H1 (cell line): Measurements from ENCODE around the gene CACNB2. TPM values are rescaled to one million over a fixed set of nuclear protein-coding genes. Genes with fewer than 3 reads are reported as not detected.

Source experiments
- CHD2 ChIP-seq: IDR thresholded peaks from 2 replicates; pipeline ENCODE4 v1.6.1; 2012; ENCODE audit warnings: low read length, improper control_type of control experiment
- CTBP2 ChIP-seq: IDR thresholded peaks from 2 replicates; pipeline ENCODE4 v1.7.0; 2011; ENCODE audit warnings: borderline replicate concordance, mild to moderate bottlenecking, moderate library complexity, mixed read lengths, low read length; ENCODE audit not compliant: insufficient read depth, insufficient read length
- EP300 ChIP-seq, 2 experiments: IDR thresholded peaks; 1 replicate in 1 of 2; 2 replicates in 1 of 2; pipeline ENCODE4 v1.6.1; 2011 to 2012; ENCODE audit warnings: low read depth in 2 of 2, low read length in 2 of 2, mild to moderate bottlenecking in 2 of 2, borderline replicate concordance in 1 of 2, inconsistent platforms in 1 of 2, moderate library complexity in 1 of 2
- EZH2 ChIP-seq: fragments of 200-600 bp; sonication (generic); IDR thresholded peaks from 2 replicates; pipeline ENCODE4 v1.7.1; 2012; ENCODE audit warnings: low read depth, mild to moderate bottlenecking, moderate library complexity, low read length, inconsistent platforms; ENCODE audit not compliant: severe bottlenecking
- FOSL1 ChIP-seq: IDR thresholded peaks from 2 replicates; pipeline ENCODE4 v1.6.1; 2011; ENCODE audit warnings: mild to moderate bottlenecking, low read depth, low read length, moderate library complexity; ENCODE audit not compliant: insufficient read depth
- GABPA ChIP-seq: IDR thresholded peaks from 2 replicates; pipeline ENCODE4 v1.6.1; 2011; ENCODE audit warnings: mild to moderate bottlenecking, low read length, moderate library complexity, borderline replicate concordance; ENCODE audit not compliant: insufficient read depth
- HDAC2 ChIP-seq, 2 experiments: fragments of 300-600 bp in 1 of 2; sonication (generic) in 1 of 2; IDR thresholded peaks; 2 replicates each; pipeline ENCODE4 v1.6.1; 2011 to 2012; ENCODE audit warnings: low read depth in 2 of 2, low read length in 2 of 2, mild to moderate bottlenecking in 2 of 2, moderate library complexity in 2 of 2, borderline replicate concordance in 1 of 2, inconsistent platforms in 1 of 2
- JUN ChIP-seq: IDR thresholded peaks from 2 replicates; pipeline ENCODE4 v1.6.1; 2011; ENCODE audit warnings: low read depth, mild to moderate bottlenecking, improper control_type of control experiment, low read length
- KDM4A ChIP-seq: IDR thresholded peaks from one replicate; pipeline ENCODE4 v1.7.1; 2012; ENCODE audit warnings: low read depth, mild to moderate bottlenecking, moderate library complexity, low read length, inconsistent platforms; ENCODE audit not compliant: severe bottlenecking
- KDM5A ChIP-seq: fragments of 200-600 bp; IDR thresholded peaks from 2 replicates; pipeline ENCODE4 v1.7.1; 2012; ENCODE audit warnings: mild to moderate bottlenecking, low read length, inconsistent platforms, mixed read lengths
- PHF8 ChIP-seq: fragments of 200-600 bp; sonication (generic); conservative IDR thresholded peaks from 2 replicates; pipeline ENCODE4 v1.7.1; 2012; ENCODE audit warnings: low read depth, mild to moderate bottlenecking, inconsistent platforms, low read length, moderate library complexity
- RNF2 ChIP-seq: fragments of 200-900, 300-1000 bp; sonication (generic); IDR thresholded peaks from 2 replicates; pipeline ENCODE4 v1.7.1; 2016; ENCODE audit warnings: borderline replicate concordance, low read depth, mild to moderate bottlenecking, antibody characterized with exemption, low read length; ENCODE audit not compliant: poor library complexity, severe bottlenecking; ENCODE audit errors: missing control alignments
- SIRT6 ChIP-seq: IDR thresholded peaks from one replicate; pipeline ENCODE4 v1.7.1; 2012; ENCODE audit warnings: low read length, inconsistent platforms
- SP2 ChIP-seq: IDR thresholded peaks from 2 replicates; pipeline ENCODE4 v1.6.1; 2012; ENCODE audit warnings: mild to moderate bottlenecking, low read length, inconsistent platforms
- SP4 ChIP-seq: IDR thresholded peaks from 2 replicates; pipeline ENCODE4 v1.6.1; 2012; ENCODE audit warnings: low read length, inconsistent platforms
- SUZ12 ChIP-seq: fragments of 200-600 bp; sonication (generic); IDR thresholded peaks from 2 replicates; pipeline ENCODE4 v1.6.1; 2012; ENCODE audit warnings: mild to moderate bottlenecking, inconsistent platforms, low read length, moderate library complexity, mixed read lengths
- TAF1 ChIP-seq: IDR thresholded peaks from 2 replicates; pipeline ENCODE4 v1.6.1; 2011; ENCODE audit warnings: mild to moderate bottlenecking, low read depth, low read length
- TCF12 ChIP-seq: IDR thresholded peaks from 2 replicates; pipeline ENCODE4 v1.6.1; 2011; ENCODE audit warnings: low read depth, mild to moderate bottlenecking, low read length
- USF2 ChIP-seq: IDR thresholded peaks from 2 replicates; pipeline ENCODE4 v1.6.1; 2011; ENCODE audit warnings: low read length, improper control_type of control experiment
- YY1 ChIP-seq: IDR thresholded peaks from 2 replicates; pipeline ENCODE4 v1.6.1; 2011; ENCODE audit warnings: low read depth, mild to moderate bottlenecking, low read length
- ZNF274 ChIP-seq: IDR thresholded peaks from 2 replicates; pipeline ENCODE4 v1.7.0; 2012; ENCODE audit warnings: low read length, borderline replicate concordance; ENCODE audit errors: extremely low read depth
- polyA plus RNA-seq, 7 experiments: library from polyadenylated mRNA; depleted of rRNA in 3 of 7; stranded (reverse) in 5 of 7; unstranded in 2 of 7; fragments of >200 nt in 5 of 7; fragments of 200-250 nt in 2 of 7; gene quantifications; 1 replicate in 5 of 7; 2 replicates in 1 of 7; 4 replicates in 1 of 7; pipeline versions ENCODE4 v1.2.1 to v1.2.3, GENCODE V29; 2011 to 2013; ENCODE audit warnings: missing spikeins in 2 of 7, mixed read lengths in 2 of 7
- total RNA-seq: library from RNA; stranded (reverse); fragmentation: NEBNext Ultra II Directional; extraction: Animal tissue kit (Norgen Biotek cat#: 25700); gene quantifications from 2 replicates; pipeline ENCODE4 v1.2.1, GENCODE V29; 2021
- TF ChIP-seq, protein P1 (sequence below): IDR thresholded peaks from 2 replicates; pipeline ENCODE4 v1.6.1; 2012; ENCODE audit warnings: inconsistent platforms
- TF ChIP-seq, protein P2 (sequence below): IDR thresholded peaks from 2 replicates; pipeline ENCODE4 v1.6.1; 2012; ENCODE audit warnings: inconsistent platforms

Gene CACNB2
- total and polyA plus RNA-seq, 2 of the 8 experiments (the other 6 are each of a cell fraction or from before 2014, with no cell fraction given) = 2.4 to 3.2 TPM

GRCh38 chr10:18094793-18095192, 45.4 kb upstream of the CACNB2 start (continued):
- TF ChIP-seq HDAC2 (IDR thresholded peaks at IDR 0.05; ENCODE audit: borderline replicate concordance in 1 of 2, low read depth in 2 of 2, low read length in 2 of 2) (no peak), TCF12 (no peak), CHD2 (no peak), ZNF274 (no peak), YY1 (0 out of 2 replicates have a peak, but pooled peaks have one; percentile 11), FOSL1 (no peak), GABPA (no peak), KDM4A (no peak), KDM5A (no peak), CTBP2 (no peak), USF2 (no peak), SP2 (no peak), TAF1 (0 out of 2 replicates have a peak, but pooled peaks have one; percentile 14), SP4 (no peak), SUZ12 (no peak), EZH2 (no peak), JUN (no peak), PHF8 (no peak), RNF2 (no peak), SIRT6 (no peak), EP300 (IDR thresholded peaks at IDR 0.05; ENCODE audit: borderline replicate concordance in 1 of 2, low read depth in 2 of 2, low read length in 2 of 2) (peak in 1 of 2 experiments; percentile 20; a peak in 1 of 3 replicates)
- TF ChIP-seq, protein P1, sequence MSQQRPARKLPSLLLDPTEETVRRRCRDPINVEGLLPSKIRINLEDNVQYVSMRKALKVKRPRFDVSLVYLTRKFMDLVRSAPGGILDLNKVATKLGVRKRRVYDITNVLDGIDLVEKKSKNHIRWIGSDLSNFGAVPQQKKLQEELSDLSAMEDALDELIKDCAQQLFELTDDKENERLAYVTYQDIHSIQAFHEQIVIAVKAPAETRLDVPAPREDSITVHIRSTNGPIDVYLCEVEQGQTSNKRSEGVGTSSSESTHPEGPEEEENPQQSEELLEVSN = no peak
- TF ChIP-seq, protein P2, sequence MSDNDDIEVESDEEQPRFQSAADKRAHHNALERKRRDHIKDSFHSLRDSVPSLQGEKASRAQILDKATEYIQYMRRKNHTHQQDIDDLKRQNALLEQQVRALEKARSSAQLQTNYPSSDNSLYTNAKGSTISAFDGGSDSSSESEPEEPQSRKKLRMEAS = no peak
